GM13977 (cell line): Measurements from ENCODE around the gene CUX1.

Experiments used
- DNase-seq: peaks from one replicate; pipeline ENCODE4 v3.0.0; 2012; ENCODE audit warnings: low spot score
- CTCF ChIP-seq: IDR thresholded peaks from 2 replicates; pipeline ENCODE4 v1.5.1; 2012; ENCODE audit warnings: mild to moderate bottlenecking, control low read depth; ENCODE audit not compliant: insufficient read depth; ENCODE audit errors: extremely low read depth, missing control alignments
- in situ Hi-C: fragments of 300-500 bp; cut with MboI; formaldehyde crosslinking; loops from one replicate; pipeline ENCODE4 v1.12.0; 2022; ENCODE audit warnings: low sequenced_read_pairs, low pct_unique_long_range_greater_than_20kb, mixed read lengths, inconsistent platforms; ENCODE audit not compliant: unreplicated experiment

CUX1 gene

GRCh38 chr7:102260856-102261255 is 443.4 kb downstream of the CUX1 start:
- in situ Hi-C loops, result loop anchor here (10.0 kb wide), 1 partner anchor 716 kb away; no protein-coding TSS in a partner anchor
- no peak for DNase-seq
- TF ChIP-seq CTCF, result no peak

- in situ Hi-C loops, result loop anchor here (10.0 kb wide), 1 partner anchor 717 kb away; no protein-coding TSS in a partner anchor
- DNase-seq, result no peak
- TF ChIP-seq CTCF, result no peak
Measured at GRCh38 chr7:102261451-102261850, 444.0 kb downstream of the CUX1 start.

GRCh38 chr7:102262546-102262945 is 445.1 kb downstream of the CUX1 start:
- no peak for TF ChIP-seq CTCF
- in situ Hi-C loops, result loop anchor here (10.0 kb wide), 1 partner anchor 718 kb away; no protein-coding TSS in a partner anchor
- DNase-seq, result no peak

- in situ Hi-C loops, result loop anchor here (10.0 kb wide), 1 partner anchor 720 kb away; no protein-coding TSS in a partner anchor
- TF ChIP-seq CTCF, result no peak
- DNase-seq, result peak; percentile 74
Measured at GRCh38 chr7:102264367-102264891, 447.0 kb downstream of the CUX1 start.

- TF ChIP-seq CTCF, result no peak
- in situ Hi-C loops, result loop anchor here (10.0 kb wide), 1 partner anchor 722 kb away; no protein-coding TSS in a partner anchor
- no peak for DNase-seq
Measured at GRCh38 chr7:102266541-102266940, 449.1 kb downstream of the CUX1 start.

- in situ Hi-C loops, result loop anchor here (10.0 kb wide), 1 partner anchor 724 kb away; no protein-coding TSS in a partner anchor
- no peak for DNase-seq
- TF ChIP-seq CTCF, result no peak
Measured at GRCh38 chr7:102268635-102269034, 451.2 kb downstream of the CUX1 start.
